Gastrocnemius medialis (tissue), 4 donors: Measurements from ENCODE around the gene EEF1G.

Source experiments
- POLR2A ChIP-seq, 2 donors: fragments of 450-650 bp; IDR thresholded peaks; one replicate each; pipeline ENCODE4 v1.6.1; 2017; ENCODE audit warnings: antibody characterized with exemption in 2 of 2, mild to moderate bottlenecking in 2 of 2, moderate library complexity in 2 of 2
- TF ChIP-seq, protein P1 (sequence below), 5 experiments: fragments of 450-650 bp in 3 of 5; fragments of 200-600 bp in 2 of 5; sonication (generic) in 2 of 5; IDR thresholded peaks in 4 of 5; conservative IDR thresholded peaks in 1 of 5; 1 replicate in 4 of 5; 2 replicates in 1 of 5; pipeline ENCODE4 v1.5.1; 2016 to 2019; ENCODE audit warnings: antibody characterized with exemption in 5 of 5, mild to moderate bottlenecking in 3 of 5, moderate library complexity in 3 of 5

- TF ChIP-seq, protein P1, sequence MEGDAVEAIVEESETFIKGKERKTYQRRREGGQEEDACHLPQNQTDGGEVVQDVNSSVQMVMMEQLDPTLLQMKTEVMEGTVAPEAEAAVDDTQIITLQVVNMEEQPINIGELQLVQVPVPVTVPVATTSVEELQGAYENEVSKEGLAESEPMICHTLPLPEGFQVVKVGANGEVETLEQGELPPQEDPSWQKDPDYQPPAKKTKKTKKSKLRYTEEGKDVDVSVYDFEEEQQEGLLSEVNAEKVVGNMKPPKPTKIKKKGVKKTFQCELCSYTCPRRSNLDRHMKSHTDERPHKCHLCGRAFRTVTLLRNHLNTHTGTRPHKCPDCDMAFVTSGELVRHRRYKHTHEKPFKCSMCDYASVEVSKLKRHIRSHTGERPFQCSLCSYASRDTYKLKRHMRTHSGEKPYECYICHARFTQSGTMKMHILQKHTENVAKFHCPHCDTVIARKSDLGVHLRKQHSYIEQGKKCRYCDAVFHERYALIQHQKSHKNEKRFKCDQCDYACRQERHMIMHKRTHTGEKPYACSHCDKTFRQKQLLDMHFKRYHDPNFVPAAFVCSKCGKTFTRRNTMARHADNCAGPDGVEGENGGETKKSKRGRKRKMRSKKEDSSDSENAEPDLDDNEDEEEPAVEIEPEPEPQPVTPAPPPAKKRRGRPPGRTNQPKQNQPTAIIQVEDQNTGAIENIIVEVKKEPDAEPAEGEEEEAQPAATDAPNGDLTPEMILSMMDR (IDR thresholded peaks at IDR 0.05 in 4 of 5, conservative IDR thresholded peaks at IDR 0.05 in 1 of 5), result no peak
- TF ChIP-seq POLR2A (IDR thresholded peaks at IDR 0.05), result no peak
These were observed 41.8 kb upstream of the EEF1G start for GRCh38 chr11:62615521-62615920.
